ENCODE results near the gene SOD2. TPM values are rescaled to one million over a fixed set of nuclear protein-coding genes. Genes with fewer than 3 reads are reported as not detected.
"Not testable (repeated sequence)": the region's sequence is repeated elsewhere in the genome, so short reads cannot be mapped to it uniquely, and the experiment has no call there.

SOD2 gene
- total RNA-seq, 1 donor from 2014 or later, result 495 TPM

- DNase-seq (ENCODE audit: low read depth), result no peak
- Histone ChIP-seq H3K36me3 (ENCODE audit: control insufficient read depth, insufficient read depth, low read length) (peaks cover 1% of the 10 kb centered on the region), H3K4me3 (ENCODE audit: low read depth, low read length) (no peak overlapping the region), H3K27me3 (ENCODE audit: control insufficient read depth, insufficient read depth, low read length) (no peaks in the 10 kb centered on the region)
- TF ChIP-seq CTCF (IDR thresholded peaks at IDR 0.05; ENCODE audit: insufficient read depth, low read length, poor library complexity, severe bottlenecking), result no peak
Observed at GRCh38 chr6:159680104-159680503, 12.9 kb downstream of the SOD2 start.

GRCh38 chr6:159679091-159680077 is 13.7 kb downstream of the SOD2 start:
- no peak for DNase-seq (ENCODE audit: low read depth)
- Histone ChIP-seq H3K4me3 (ENCODE audit: low read depth, low read length) (no peak overlapping the region), H3K27me3 (ENCODE audit: control insufficient read depth, insufficient read depth, low read length) (no peaks in the 10 kb centered on the region), H3K36me3 (ENCODE audit: control insufficient read depth, insufficient read depth, low read length) (peaks cover 1% of the 10 kb centered on the region)
- TF ChIP-seq CTCF (IDR thresholded peaks at IDR 0.05; ENCODE audit: insufficient read depth, low read length, poor library complexity, severe bottlenecking), result no peak

GRCh38 chr6:159678574-159678973 is 14.5 kb downstream of the SOD2 start:
- no peak for TF ChIP-seq CTCF (IDR thresholded peaks at IDR 0.05; ENCODE audit: insufficient read depth, low read length, poor library complexity, severe bottlenecking)
- Histone ChIP-seq H3K4me3 (ENCODE audit: low read depth, low read length) (no peak overlapping the region), H3K27me3 (ENCODE audit: control insufficient read depth, insufficient read depth, low read length) (no peaks in the 10 kb centered on the region), H3K36me3 (ENCODE audit: control insufficient read depth, insufficient read depth, low read length) (peaks cover 1% of the 10 kb centered on the region)
- no peak for DNase-seq (ENCODE audit: low read depth)

GRCh38 chr6:159677506-159678165 is 15.4 kb downstream of the SOD2 start:
- no peaks in the 10 kb centered on the region for H3K27me3 ChIP-seq (ENCODE audit: control insufficient read depth, insufficient read depth, low read length)
- DNase-seq (ENCODE audit: low read depth), result no peak
- peaks cover 1% of the 10 kb centered on the region for H3K36me3 ChIP-seq (ENCODE audit: control insufficient read depth, insufficient read depth, low read length)
- no peak for TF ChIP-seq CTCF (IDR thresholded peaks at IDR 0.05; ENCODE audit: insufficient read depth, low read length, poor library complexity, severe bottlenecking)
- no peak overlapping the region for H3K4me3 ChIP-seq (ENCODE audit: low read depth, low read length)

- no peak for TF ChIP-seq CTCF (IDR thresholded peaks at IDR 0.05; ENCODE audit: insufficient read depth, low read length, poor library complexity, severe bottlenecking)
- DNase-seq (ENCODE audit: low read depth), result no peak
- H3K4me3 ChIP-seq (ENCODE audit: low read depth, low read length), result no peak overlapping the region
- no peaks in the 10 kb centered on the region for H3K27me3 ChIP-seq (ENCODE audit: control insufficient read depth, insufficient read depth, low read length)
- peaks cover 1% of the 10 kb centered on the region for H3K36me3 ChIP-seq (ENCODE audit: control insufficient read depth, insufficient read depth, low read length)
Observed at GRCh38 chr6:159676890-159677505, 16.0 kb downstream of the SOD2 start.

GRCh38 chr6:159676236-159676635 is 16.8 kb downstream of the SOD2 start:
- H3K36me3 ChIP-seq (ENCODE audit: control insufficient read depth, insufficient read depth, low read length); H3K27me3 ChIP-seq (ENCODE audit: control insufficient read depth, insufficient read depth, low read length); DNase-seq (ENCODE audit: low read depth): not testable (repeated sequence)

More at GRCh38 chr6:159676236-159676635, 16.8 kb downstream of the SOD2 start:
- not testable (repeated sequence) for H3K4me3 ChIP-seq (ENCODE audit: low read depth, low read length)
